HG03280 (cell line): ENCODE measurements around the gene IREB2.
"Not testable (repeated sequence)": the region's sequence is repeated elsewhere in the genome, so short reads cannot be mapped to it uniquely, and the experiment has no call there.

Source experiments
- ATAC-seq: cut with Tn5 transposase; IDR thresholded peaks from one replicate; pipeline ENCODE4 v1.9.1; 2021; ENCODE audit warnings: mild to moderate bottlenecking, moderate library complexity; ENCODE audit not compliant: unreplicated experiment

The IREB2 gene, protein sequence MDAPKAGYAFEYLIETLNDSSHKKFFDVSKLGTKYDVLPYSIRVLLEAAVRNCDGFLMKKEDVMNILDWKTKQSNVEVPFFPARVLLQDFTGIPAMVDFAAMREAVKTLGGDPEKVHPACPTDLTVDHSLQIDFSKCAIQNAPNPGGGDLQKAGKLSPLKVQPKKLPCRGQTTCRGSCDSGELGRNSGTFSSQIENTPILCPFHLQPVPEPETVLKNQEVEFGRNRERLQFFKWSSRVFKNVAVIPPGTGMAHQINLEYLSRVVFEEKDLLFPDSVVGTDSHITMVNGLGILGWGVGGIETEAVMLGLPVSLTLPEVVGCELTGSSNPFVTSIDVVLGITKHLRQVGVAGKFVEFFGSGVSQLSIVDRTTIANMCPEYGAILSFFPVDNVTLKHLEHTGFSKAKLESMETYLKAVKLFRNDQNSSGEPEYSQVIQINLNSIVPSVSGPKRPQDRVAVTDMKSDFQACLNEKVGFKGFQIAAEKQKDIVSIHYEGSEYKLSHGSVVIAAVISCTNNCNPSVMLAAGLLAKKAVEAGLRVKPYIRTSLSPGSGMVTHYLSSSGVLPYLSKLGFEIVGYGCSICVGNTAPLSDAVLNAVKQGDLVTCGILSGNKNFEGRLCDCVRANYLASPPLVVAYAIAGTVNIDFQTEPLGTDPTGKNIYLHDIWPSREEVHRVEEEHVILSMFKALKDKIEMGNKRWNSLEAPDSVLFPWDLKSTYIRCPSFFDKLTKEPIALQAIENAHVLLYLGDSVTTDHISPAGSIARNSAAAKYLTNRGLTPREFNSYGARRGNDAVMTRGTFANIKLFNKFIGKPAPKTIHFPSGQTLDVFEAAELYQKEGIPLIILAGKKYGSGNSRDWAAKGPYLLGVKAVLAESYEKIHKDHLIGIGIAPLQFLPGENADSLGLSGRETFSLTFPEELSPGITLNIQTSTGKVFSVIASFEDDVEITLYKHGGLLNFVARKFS

DNA sequence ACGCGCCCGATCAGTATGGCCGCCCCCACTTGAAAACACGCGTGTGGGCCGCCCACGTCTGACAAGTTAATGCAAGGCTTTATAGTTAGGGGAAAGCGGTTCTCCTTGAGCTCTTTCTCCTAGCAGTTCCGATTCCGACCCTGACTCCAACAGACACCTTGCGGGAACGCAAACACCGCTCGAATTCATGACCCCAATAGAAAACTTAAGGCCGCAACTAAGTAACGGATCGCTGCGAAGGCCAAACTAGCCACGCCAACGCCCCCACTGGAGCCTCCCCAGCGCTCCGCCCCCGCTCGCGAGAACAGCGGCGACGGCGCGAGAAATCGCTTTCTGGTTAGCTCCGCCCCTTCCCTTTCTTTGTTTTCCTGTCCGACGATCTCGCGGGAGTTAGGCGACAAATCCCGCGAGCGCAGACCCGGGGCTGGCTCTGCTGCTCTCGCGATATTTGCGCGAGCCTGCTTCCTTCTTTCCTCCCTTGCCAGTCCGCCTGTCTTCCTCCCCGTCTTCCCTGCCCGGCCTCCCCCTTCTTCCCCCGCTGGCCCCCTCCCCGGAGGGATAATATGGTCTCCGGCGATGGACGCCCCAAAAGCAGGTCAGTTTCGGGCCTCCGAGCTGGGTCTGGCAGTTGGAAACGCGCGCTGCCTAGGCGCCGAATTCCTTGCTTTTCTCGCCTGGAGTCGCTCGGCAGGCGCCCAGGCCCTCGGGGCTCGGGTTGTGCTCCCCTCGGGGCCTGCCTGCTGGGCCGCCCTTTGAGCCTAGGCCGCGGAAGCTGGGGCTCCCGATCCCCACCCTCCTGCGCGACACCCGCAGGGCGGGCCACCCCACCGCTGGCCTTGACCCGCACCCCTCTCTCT, at the start of gene IREB2:
IREB2 (plus strand) TSS at position 455 of the 857 bp plus-strand sequence; CDS start at position 577, 122 bp downstream.
- peak; percentile 89 for ATAC-seq

DNA sequence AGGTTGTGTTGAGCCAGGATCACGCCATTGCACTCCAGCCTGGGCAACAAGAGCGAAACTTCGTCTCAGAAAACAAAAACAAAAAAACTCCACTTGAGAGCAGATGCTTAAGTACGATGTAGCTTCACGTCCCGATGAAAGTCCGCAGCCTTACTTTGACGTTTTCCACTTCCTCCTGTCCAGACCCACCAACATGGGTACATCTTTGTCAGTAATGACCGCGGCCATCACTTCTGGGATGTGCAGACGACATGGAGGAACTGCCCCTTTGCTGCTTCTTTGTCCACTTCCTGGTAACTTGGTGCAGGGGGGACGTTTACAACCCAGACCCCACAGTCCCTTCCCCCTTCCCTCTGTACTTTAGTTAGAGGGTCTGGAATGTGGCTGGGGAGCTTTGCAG, 49.2 kb upstream of the IREB2 start:
- ATAC-seq: no peak

GRCh38 chr15:78389322-78389721, 48.7 kb upstream of the IREB2 start:
- ATAC-seq: no peak

DNA sequence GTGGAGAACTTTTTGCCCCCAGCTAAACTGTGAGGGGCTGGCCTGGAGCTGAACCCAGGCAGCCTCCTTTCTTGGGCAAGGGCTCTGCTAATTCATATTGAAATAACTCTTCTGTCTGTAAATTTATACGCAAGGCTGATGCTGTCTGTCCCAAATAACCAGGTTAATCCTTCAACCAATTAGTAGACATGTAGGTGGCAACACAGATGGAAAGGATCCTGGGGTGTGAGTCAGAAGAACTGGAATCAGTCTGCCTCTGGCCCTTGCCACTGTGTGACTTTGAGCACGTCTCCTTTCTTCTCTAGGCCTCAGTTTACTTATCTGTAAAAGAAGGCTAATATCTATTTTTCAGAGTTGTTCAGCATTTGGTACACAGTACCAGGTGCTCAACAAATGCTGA, 48.3 kb upstream of the IREB2 start:
- no peak for ATAC-seq

- no peak for ATAC-seq
Measured at GRCh38 chr15:78390242-78390641, 47.8 kb upstream of the IREB2 start.

DNA sequence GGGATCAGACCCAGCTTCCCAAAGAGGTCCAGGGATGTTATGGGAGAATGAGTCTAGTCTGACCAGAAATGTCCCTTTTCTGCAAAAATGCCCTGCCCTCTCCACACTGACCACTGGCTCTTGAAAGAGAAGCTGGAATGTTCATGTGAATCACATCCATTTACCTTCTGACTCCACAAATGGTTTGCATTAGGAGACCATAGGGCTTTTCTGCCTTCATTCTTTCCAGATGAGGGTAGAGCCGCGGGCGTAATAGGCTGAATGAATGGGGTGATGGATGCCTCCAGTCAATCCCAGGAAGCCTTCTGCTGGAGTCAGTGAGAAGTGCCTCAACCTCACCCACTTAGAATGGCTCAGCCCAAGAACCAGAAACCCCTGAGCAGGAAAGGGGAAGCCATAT, 47.2 kb upstream of the IREB2 start:
- no peak for ATAC-seq

DNA sequence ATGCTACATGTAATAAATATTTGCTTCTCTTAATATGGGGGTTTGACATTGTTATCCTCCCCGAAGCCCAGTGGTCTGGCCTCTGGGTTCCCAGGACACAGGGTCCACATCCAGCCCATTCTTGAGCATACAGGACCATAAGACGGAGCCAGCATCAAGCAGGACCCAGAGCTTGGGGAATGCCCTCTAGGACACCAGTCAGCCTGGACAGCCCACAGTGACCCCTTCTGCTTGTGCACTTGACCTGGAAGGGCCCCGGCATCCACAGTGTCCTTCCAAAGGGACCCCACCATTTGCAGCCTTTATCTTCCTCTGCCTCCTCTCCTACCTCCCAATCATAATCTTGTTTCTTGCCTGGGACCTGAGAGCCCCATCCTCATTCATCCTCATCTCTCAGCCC, 46.2 kb upstream of the IREB2 start:
- no peak for ATAC-seq

GRCh38 chr15:78392430-78392829, 45.6 kb upstream of the IREB2 start:
- ATAC-seq: no peak

- ATAC-seq: no peak
Measured at GRCh38 chr15:78393137-78393536, 44.9 kb upstream of the IREB2 start.

- no peak for ATAC-seq
Measured at GRCh38 chr15:78394026-78394425, 44.0 kb upstream of the IREB2 start.

DNA sequence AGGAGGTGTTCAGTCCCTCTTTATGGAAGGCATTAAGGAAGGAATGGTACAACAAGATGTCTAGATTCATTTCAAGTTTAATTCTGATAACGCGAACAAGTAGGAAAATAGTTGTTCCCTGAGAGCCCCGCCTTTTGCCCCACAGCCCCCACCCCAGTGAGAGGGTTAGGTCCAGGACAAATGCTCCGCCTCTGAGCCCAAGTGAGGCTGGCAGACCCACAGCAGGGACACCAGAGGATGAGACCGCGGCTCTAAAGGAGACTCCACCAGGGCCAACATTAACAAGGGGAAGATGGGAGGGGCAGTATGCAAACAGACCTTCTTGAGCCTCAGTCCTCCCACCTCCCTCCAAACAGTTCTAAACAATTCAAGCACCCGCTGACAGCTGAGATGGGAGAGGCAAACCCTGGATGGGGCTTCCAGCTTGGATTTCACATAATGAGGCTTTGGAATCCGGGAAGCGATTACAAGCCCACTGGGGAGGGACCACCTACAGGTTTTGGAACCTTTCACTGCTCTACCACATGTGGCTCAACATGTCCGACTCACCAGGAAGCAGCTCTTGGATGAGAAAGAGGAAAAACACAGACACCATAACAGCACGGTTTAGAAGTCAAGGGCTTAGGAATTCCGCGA, 42.9 kb upstream of the IREB2 start:
- ATAC-seq: no peak

- no peak for ATAC-seq
Measured at GRCh38 chr15:78396186-78396814, 41.7 kb upstream of the IREB2 start.

DNA sequence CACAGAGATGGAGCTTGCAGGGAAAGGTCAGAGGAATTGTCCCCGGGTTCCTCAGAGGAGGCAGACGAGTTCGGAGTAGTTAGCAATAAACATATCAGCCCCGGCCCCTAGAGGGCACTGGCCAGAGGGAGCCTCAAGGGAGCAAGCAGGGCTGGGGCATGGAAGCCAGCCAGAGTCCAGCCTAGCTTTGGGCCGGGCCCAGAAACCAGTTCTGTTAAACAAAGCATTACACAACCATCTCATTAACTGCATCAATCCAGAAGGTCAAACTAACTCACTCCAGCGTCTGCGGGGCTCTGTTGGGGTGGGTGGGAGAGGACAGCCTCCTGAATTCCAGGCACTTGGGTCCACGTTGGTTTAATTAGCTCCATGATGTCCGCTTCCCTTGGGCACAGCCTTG, 41.0 kb upstream of the IREB2 start:
- no peak for ATAC-seq

DNA sequence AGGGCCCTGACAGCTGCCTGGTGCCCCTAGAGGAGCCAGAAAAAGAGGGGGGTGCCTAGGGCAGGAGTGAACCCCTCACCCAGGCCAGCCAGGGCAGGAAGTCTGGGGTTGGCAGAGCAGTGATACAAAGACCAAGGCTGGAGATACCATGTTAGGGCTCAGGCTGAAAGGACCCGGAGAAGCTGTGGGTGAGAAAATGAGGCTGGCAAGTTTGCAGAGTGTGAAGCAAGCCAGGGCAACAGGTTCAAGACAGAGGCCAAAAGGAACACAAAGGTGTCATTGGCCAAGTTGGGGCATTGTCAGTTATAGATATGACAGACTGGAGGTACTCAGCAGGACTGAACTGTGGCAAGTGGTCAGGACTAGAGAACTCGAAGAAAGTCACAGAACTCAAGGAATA, 40.6 kb upstream of the IREB2 start:
- ATAC-seq: no peak

GRCh38 chr15:78398076-78398825, 39.8 kb upstream of the IREB2 start:
- no peak for ATAC-seq

- ATAC-seq: no peak
Measured at GRCh38 chr15:78399091-78399490, 38.9 kb upstream of the IREB2 start.

GRCh38 chr15:78402061-78402610, 35.9 kb upstream of the IREB2 start:
- ATAC-seq: no peak

- no peak for ATAC-seq
Measured at GRCh38 chr15:78404125-78404524, 33.9 kb upstream of the IREB2 start.

DNA sequence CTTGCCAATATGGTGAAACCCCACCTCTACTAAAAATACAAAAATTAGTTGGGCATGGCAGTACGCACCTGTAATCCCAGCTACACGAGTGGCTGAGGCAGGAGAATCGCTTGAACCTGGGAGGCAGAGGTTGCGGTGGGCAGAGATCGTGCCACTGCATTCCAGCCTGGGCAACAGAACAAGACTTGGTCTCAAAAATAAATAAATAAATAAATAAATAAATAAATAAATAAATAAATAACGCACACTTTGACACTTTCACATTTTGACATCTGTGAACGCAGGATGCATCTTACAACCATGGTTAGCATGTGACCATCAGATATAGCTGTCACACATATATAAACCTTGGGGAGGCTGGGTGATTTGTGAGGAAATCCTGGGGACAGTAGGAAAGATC, 33.2 kb upstream of the IREB2 start:
- not testable (repeated sequence) for ATAC-seq
